Activated CD4-positive, alpha-beta T cell treated with anti-CD3 and anti-CD28 coated beads for 4 hours (primary cell): ENCODE data around the gene PRLHR.
"Not testable (repeated sequence)": the region's sequence is repeated elsewhere in the genome, so short reads cannot be mapped to it uniquely, and the experiment has no call there.

Source experiments
- DNase-seq, 2 donors: peaks; one replicate each; pipeline ENCODE4 v3.0.0-alpha.2; 2020

PRLHR gene

DNA sequence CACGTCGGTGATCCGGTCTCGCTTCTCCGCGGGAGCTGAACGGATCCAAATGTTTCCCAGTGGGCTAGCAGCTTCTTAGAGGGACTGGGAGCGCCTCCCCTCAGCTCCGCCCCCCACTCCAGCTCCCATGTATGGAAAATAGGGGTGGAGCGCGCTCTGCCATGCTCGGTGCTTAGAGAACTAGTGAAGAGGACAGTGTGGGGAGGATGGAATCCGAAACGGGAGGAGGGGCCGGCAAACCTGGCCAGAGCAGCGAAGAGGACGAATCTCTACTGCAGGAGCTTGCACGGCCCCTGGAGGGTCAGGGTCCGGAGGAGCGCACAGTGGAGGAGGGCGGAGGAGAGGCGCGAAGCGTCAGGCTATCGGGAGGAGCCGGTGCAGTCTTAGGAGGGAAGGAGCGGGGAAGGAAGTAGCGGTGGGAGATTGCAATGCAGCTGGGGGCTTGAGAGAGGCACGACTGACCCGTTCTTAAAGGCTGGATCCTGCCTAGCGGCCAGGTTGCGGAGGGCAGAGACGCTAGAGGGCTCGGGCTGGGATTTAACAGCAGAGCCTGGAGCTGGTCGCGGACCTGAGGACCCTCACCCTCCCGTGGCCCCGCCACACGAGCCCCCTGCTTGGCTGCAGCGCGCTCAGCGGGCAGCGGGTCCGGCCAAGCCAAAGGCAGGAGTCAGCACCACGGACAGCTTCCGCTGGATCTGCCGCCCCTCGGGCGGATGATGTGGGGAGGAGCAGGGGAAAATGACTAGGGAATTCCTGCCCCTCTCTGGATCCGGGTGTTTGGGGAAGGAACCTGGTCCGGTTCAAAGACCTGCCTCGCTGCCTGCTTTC lies at the start of gene PRLHR:
Gene PRLHR (minus strand): TSS at position 51 of the 828 bp plus-strand sequence. CDS start 404 bp downstream, outside the sequence.
- peak in 1 of 2 donors; percentile 5 for DNase-seq

DNA sequence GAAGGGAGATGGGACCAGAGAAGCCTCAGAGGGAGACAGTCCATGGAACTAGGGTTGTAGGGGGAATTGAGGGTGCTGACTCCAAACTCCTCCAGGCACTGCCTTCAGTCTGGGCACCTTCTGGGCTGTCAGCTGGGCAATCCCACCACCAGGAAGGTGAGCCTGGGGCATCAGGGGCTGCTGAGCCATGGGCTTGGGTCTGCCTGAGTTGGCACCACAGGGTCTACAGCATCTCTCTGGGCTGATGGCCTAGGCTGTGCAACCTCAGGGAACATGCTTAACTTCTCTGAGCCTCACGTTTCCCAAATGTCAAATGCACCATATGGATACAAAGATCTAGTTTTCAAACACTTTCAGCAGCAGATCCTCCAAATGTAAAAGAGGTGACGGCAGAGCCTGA lies 46.8 kb upstream of the PRLHR start:
- DNase-seq, result no peak

DNA sequence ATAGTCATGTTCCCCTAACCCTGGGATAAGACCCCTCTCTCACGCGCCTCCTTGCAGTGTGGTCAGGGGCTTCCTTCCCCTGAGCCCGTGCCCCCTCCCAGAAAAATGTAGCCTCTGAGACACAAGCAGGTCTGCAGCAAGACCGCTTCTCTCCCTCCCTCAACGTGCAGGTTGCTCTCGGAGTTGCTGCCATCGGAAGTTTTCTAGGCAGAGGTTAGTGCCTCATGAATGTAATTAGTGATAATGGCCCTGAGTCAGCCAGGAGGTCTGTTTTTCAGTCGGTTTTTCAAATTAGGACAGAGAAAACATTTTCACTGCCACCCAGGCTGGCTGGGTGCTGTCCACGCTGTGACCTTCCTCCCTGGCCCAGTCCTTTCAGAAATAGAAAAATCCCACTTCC lies 43.2 kb upstream of the PRLHR start:
- DNase-seq, result no peak

DNA sequence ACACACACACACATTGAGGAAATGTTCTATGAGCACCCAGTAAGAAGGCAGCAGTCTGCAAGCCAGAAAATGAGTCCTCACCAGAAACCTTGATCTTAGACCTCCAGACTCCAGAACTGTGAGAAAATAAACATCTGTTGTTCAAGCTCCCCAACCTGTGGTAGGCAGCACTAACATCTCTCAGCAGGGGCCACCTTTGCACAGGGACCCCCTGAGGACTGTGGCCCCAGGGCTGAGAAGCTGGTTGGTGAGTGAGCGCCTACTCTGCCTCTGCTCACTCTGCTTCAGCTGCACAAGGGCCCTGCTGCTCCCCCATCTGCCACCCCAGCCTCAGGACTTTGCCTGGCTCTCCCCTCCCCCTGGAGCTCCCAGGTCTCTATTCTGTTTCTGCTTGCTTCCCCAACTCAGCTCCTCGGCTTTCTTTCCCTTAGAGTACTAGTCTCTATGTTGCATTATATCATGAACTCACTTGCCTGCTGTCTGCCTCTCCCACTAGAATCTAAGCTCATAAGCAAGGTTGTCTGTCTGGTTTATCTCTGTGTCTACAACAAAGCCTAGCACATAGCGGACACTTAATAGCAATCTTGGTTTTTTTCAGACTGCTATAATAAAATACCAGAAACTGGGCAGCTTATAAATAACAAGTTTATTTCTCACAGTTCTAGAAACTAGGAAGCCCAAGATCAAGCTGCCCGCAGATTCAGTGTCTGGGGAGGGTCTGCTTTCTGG lies 40.4 kb upstream of the PRLHR start:
- no peak for DNase-seq

DNA sequence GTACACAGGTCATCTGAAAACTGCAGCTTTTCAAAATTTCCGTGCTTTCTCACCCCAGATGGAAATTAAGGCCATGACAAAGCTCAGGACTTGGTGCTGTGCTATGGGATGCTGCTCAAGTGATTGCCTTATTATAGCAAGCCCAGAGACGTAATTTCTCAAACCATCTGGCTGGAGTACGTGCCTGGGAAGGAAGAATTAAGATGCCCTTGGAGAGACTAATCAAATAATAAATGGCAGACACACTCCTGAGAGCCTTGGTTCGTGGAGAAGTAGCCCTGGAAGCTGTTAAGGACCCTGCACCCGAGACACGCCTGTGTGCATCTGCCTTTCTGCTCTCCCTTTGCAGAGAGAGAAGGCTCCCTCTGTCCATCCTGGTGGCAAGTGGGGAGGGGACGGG lies 38.3 kb upstream of the PRLHR start:
- DNase-seq, result no peak

DNA sequence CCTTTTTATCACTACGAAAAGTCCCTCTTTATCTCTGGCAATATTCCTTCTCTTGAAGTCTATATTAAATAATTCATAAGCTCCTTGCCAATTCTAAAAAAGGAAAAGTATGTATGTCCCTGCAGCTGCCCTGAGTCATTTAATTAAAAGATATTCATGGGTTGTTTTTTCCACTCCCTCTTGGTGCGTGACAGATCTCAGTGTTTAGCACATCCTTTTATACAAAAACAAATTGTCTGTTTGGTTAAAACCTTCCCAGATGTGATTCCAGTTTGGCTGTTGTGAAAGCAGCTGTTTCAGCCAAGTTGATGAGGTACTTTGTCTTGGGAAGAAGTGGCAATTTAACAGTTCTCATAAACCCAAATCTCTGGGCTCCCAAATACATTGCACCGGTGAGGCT lies 33.8 kb upstream of the PRLHR start:
- DNase-seq, result no peak

DNA sequence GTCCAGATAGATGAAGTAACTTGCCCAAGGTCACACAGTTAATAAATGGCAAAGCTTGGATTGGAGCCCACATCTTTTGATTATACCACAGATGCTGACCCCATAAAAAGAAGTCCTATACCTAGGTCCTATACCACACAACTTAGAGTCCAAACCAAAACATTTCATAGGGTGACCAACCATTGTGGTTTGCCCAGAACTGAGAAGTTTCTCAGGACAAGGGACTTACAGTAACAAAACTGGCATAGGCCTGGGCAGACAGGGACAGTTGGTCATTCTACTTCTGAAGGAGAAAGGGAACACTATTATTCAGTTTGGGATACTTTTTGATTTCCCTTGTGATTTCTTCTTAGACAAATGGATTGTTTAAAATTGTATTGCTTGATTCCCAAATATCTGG lies 32.9 kb upstream of the PRLHR start:
- DNase-seq, result no peak

DNA sequence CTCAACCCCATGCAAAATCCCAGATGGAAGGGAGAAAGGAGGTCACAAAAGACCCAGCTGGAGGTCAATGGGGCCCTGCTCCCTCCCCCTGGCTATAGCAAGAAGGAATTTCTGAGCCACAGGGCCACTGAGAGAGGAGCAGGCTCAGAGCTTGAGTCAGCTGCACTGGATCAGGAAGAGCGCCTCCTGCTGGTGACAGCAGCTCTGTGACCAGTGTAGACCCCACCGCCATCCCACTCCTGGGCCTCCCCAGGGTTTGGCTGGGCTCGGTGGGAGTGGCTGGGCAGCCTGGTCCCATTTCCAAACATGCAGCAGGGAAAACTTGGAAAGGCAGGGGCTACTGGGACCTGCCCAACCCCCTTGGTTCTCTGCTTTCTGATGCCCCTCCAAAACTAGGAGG lies 31.5 kb upstream of the PRLHR start:
- no peak for DNase-seq

DNA sequence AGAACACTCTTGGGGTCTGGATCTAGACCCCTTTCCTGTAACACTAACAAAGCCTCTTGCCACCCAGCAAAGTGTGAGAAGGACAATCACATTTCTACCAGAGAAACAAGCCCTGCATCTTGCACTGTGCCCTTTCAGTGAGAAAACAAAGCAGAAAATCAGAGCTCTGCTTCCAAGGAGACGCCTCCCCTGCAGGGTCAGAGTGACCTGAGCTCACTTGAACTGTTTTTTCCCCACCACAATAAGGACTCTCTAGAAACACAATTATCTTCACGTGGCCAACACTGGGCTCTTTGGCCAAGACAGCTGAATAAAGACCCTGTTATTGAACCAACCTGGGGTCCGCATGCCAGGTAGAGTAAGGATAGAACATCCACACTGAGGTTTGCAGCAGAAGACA lies 30.1 kb upstream of the PRLHR start:
- DNase-seq, result no peak

DNA sequence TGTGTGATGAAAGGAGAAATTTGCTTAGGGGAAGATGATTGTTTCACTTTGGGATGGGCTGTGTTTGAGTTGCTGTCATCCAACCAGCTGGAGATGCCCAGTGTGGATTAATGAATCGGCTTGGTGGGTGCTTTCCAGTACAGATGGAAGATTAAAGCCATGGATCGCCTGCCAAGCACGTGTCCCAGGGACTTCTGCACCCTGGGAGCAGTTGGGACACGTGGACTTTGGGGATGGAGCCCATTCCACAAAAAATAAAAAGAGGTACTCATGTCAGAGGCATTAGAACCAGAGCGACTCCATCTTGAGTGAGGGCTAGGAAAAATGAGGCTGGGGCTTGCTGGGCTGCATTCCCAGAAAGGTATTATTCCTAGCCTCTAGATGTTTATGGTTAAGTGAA lies 29.3 kb upstream of the PRLHR start:
- DNase-seq, result no peak

DNA sequence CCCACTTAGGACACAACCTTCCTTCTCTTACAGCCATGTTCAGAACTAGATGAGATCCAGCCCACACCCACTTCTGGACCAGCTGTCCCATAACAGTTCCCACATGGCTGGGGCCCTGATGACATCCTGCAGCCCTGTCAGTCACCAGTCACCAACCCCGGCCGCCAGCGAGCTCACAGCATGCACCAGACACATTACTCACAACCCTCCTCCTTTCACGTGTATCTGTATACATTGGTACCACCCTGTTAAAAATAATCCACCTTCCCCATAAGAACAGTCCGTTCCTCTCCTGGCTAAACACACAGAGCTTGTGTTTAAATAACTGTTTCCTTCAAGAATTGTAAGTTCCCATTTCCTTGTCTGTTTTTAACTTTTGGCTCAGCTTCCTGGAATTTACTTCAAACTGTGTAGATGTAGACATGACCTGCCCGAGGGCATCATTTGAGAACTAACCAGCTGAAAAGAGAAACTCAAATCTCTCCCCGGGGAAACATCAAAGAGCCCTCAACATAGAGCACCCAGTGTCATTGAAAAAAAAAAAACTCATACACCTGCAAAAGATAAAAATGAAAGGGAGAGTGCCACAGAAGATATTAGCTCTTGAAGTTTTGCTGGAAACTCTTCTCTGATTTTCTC lies 26.0 kb upstream of the PRLHR start:
- DNase-seq, result peak; percentile 11 to 25

DNA sequence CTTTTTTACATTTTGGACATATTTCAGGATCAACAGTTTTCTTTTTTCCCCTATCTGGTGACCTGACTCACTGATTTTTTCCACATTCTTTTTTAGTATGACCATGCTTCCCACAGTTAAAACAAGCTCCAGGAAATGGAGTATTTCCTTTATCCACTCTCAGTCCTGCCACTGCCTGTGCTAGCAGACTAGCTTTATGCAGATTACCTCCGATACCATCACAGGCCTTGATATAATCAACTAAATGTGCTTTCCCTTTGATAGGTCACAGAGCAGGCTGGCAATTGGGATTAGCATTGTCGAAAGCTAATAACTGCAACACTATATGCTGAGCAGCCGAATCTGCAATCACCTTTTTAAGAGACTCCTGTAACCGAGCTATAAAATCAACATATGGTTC lies 18.4 kb upstream of the PRLHR start:
- not testable (repeated sequence) for DNase-seq

DNA sequence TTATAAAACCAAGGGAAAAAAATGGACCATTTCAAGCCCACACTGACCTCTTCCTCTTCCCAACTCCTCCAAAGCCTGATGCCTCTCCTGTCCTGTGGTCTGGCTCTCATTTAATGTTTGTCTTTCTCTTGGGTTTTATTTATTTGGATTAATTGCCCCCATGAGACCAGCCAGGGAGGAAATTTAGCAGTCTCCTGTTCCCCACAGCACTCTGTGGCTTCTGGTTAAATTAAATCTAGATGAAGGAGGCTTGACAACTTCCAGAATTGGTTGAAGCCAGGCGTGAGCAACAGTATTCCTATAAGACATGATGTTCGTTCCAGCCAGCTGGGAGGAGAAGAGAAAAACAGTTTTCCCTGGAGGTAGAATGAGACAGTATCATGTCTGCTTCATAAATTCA lies 15.1 kb upstream of the PRLHR start:
- no peak for DNase-seq

DNA sequence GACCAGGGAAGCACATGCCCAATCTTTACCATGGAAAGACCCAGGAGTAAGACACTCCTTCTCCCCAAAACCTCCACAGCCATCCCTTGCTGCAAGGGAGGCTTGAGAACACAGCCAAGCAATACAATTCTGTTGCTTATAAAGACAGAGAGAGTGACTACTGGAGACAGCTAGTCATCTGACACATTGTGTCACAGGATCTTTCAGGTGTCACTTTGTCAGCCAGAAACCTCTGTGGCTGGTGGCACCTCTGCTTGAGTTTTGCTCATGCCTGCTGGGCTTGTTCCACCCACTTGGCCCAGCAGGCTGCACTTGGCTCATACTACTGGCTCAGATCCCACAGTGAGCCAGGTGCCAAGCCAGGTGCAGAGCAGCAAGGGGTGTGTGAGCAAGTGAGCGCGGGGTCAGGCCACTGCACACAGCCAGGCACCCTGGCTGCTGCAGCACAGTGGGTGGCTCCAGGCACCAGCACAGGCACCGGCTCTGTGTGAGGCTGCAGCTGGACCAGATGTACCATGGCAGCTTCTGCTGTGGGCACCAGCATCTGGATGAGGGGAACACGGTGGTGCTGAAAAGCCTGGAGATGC lies 12.4 kb upstream of the PRLHR start:
- no peak for DNase-seq

DNA sequence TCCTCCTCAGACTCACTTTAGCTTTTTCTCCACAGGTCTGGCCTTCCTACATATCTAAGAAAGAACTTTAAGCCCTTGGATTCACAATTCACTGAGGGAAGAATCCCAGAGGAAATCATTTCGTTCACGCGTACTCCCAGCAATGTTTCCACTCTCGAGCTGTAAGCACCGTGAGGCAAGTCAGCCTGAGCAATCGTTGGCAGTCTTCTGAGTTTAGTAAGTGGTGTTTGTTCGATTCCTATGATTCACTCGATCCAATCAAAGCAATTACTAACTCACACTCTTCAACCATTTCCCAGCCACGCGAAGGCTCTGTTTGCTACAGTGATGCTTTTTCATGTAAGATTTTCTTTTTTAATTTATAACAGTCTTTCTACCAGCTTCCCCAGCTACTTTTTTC lies 10.2 kb upstream of the PRLHR start:
- DNase-seq, result no peak

DNA sequence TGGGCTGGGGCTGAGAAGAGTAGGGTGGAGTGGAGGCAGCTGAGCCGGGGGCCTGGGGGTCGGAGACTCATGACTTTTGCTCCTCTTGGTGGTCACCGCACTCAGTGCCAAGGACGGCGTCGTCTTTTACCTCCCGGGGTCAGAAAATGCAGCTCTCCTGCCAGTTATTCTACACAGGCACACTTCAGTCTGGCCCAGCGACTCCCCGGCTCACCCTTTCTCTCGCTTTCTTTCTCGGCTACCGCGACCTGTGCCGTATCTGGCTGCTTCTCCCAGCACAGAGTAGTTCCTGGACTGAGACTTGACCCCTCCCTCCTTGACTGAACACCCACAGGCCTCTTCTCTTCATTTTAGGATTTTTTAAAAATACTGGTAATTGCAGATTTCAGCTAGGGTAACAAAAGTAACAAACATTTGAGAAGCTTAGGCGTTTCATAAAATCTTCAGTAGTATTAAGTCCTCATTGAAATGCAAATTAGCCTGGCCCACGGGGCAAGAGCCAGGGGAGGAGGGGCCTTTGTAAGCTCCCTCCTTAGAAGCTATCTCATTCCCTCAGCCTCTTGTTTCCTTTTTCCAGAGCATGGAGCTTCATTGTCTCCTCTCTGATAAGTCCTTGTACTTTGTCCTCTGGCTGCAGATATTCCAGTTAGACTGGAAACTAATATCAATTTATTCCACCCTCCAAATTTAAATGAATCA lies 1.1 kb upstream of the PRLHR start:
- DNase-seq, result no peak

DNA sequence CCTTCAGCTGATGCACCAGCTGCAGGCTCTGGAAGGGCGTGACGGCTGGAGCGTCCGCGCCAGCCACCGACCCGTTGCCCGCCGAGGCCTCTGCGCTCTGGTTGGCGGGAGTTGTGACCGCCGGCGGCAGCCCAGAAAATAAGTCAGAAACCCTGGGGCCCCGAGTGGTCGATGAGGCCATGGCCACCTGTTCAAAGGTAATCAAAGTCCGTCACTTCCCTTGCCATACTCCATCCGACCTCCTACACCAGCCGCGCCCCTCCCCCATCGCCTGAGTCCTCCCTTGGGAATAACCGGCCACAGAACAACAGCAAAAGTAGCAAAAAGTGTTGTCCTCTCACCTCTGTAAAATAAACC lies 406 bp downstream of the PRLHR start:
- no peak for DNase-seq

DNA sequence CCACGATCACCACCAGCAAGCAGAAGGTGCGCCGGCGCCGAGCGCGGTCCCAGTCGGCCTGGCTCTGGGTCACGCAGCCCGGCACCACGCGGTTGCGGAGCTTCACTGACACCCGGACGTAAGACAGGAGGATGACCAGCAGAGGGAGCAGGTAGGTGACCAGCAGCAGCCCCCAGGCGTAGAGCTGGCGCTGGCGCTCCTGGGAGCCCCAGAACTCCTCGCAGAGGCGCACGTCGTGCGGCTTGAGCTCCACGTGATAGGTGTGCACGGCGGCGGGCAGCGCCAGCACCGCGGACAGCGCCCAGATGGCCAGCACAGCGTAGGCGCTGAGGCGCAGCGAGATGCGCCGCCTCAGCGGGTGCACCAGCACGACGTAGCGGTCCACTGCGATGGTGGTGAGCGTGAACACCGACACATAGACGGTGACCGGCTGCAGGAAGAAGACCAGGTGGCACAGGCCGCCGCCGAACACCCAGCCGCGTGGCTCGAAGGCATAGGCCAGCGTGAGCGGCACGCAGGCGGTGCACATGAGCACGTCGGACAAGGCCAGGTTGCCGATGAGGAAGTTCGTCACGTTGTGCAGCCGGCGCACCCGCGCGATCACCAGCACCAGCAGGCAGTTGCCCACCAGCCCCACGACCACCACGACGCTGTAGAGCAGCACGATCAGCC lies 920 bp downstream of the PRLHR start:
- peak; percentile 10 to 18 for DNase-seq

DNA sequence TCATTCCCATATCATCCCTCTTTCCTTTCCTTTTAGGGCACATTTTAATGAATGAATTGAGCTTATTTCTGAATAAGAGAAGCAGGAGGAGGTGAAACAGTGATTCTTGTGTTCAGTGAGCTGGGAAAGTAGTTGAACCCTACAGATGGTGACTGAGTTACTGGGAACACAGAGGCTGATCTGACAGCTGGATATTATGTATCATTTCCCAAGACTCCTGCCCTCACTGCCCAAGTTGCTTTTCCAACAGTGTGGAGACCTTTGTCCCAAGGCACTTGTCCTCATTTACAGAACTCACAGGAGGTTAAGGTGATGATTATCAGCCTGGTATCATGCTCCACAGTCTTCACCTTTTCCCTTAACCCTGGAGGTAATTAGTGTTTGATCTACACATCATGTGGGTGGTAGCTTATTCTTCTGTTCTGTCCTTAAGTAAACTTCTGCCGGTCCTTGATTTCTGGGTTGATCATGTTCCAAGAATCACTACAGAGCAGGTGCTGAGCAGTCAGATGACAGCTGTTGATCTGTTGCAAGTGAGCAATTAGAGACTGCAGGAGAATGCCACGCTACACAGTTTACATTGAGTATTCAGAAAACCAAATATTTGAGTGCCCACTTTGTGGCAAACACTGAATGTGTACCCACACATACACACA lies 2.6 kb downstream of the PRLHR start:
- no peak for DNase-seq

DNA sequence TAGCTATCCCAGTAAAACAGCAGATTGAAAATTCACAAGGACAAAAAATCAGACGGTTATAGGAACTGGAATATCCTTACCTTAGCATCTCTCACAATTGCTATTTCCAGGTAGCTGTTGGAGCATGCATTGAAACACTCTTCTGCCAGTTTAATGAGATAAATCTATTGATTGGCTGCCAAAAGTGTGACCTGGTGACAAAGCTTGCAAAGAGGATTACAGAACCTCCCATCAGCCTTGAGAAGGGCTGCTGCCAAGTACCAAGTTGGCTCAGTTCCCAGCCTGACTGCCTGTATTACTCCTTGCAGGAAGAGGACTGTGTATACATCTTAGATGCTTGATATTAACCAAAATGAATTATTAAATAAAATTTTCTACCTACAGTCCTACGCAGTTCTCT lies 5.1 kb downstream of the PRLHR start:
- no peak for DNase-seq

DNA sequence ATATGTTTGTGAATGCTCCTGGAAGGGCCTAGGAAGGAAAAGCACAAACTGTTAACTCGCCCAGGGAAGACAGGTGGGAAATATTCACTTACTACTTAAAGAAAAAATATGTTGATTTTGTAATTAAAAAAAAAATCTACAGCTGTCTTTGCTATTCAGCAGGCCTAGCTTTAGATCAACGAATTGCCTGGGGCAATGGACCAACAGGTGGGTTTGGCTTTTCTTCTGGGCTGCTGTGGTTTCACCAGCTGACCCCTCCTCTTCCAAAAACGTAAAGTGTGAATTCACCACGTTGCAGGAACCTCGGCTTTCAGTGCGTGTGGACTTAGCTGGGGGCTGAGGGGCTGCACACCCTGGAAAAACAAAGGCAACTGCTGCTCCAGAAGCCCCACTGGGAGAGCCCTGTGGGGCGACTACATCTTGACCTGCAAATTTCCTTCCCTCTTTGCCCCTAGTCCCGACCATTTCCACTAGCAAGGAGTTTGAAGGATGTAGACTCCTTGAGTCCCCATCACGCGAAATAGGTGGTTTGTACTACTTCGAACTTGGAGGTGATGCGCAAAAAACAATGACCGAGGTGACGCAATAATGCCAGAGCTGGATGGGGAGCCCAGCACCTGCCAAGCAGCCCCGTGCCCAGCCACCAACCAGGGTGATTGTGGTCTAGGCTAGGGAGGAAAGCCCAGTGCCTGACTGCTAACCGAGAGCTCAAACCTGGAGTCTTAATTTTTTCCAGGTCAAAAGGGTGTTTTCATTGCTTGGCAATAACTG lies 7.4 kb downstream of the PRLHR start:
- no peak for DNase-seq
